Hypothalamus (tissue), 51 donors: ENCODE measurements around the gene KCNAB1.
A peak's percentile ranks its signal among the peaks of the same experiment; 100 is the strongest.

Experiments used
- DNase-seq, 51 donors: peaks; one replicate each; lab custom pipeline; 2025; lab: John Stamatoyannopoulos, UW

KCNAB1 gene

DNA sequence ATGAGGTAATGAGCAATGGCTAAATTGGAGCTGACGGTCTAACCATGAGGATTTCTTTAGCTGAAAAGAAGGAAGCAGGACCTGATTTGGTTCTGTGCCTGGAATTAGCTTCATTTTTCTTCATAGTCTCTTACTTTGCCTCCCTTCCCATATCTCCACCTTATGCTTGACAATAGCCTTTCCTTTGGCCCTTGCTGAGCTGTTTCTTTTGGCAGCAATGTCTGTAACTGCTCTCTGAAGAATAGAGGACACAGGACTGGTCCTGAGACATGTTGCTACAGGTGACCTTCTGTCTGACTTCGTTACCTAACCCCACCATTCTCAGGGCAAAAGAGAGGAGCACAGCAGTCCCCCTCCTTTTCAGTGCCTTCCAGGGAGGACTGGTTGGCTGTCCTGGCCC is 312.2 kb downstream of the KCNAB1 start:
- DNase-seq, result no peak

DNA sequence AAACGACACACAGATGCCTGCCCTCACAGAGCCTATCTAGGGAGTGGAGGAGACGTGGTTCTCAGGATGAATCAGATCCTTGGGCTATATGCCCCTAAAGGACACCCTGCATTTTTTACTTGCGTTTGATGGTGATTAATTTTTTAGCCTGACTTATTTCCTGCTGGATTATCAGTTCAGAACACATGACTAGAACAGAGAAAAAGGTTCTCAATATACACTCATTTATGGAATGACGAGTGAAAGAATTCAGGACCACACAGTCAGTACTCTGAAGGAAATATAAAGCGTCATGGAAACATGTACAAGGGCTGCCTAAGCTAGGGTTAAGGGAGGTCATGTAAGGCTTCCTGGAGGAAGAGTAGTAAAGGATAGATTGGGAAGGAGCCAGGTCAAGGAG is 312.8 kb downstream of the KCNAB1 start:
- DNase-seq, result no peak

DNA sequence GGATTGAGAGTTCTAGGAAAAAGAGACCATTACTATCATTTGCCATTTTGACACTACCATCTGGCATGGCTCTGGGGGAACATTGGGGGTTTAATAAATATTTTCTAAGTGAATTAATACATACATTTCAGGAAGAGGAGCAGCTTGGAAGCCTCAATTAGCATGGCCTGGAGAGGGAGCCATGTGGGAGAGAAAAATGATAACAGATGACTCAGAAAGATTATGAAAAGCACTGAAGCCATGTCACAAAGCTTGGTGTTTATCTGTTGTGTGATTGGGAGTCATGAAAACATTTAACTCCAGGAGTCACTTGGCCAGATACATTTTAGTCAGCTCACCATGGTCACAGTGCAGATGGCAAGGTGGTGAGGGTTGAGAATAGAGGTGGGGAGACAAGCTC is 313.5 kb downstream of the KCNAB1 start:
- no peak for DNase-seq

DNA sequence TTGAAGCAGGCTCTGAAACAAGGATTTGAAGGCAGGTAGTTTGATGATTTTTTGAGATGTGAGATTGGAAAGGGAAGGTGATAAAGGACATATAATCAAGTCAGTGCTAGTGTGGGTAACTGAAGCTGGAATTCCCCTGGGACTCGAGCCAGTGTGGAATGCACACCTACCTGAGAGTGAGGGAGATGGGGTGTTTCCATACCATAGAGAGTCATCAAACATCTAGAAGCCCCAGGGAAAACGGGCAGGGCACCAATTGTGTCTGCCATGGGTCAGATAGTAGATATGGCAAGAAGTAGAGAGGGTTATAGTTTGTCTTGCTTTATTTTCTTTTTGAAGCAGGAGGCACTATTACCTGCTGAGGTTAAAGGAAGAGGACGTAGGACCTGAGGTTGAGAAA is 314.5 kb downstream of the KCNAB1 start:
- no peak for DNase-seq

DNA sequence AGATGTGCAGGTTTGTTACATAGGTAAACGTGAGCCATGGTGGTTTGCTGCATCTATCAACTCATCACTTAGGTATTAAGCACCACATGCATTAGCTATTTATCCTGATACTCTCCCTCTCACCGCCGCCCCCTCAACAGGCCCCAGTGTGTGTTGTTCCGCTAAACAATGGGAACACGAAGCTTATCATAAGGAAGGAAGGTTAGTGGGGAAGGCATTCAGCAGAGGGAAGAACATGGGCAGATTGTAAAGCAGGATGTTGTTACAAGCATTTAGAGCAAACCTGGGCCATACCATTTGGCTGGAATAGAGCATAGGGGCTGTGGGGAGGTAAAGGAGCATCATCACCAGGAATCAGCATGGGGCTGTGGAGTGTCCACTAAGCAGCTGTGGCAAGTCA is 322.7 kb downstream of the KCNAB1 start:
- no peak for DNase-seq

DNA sequence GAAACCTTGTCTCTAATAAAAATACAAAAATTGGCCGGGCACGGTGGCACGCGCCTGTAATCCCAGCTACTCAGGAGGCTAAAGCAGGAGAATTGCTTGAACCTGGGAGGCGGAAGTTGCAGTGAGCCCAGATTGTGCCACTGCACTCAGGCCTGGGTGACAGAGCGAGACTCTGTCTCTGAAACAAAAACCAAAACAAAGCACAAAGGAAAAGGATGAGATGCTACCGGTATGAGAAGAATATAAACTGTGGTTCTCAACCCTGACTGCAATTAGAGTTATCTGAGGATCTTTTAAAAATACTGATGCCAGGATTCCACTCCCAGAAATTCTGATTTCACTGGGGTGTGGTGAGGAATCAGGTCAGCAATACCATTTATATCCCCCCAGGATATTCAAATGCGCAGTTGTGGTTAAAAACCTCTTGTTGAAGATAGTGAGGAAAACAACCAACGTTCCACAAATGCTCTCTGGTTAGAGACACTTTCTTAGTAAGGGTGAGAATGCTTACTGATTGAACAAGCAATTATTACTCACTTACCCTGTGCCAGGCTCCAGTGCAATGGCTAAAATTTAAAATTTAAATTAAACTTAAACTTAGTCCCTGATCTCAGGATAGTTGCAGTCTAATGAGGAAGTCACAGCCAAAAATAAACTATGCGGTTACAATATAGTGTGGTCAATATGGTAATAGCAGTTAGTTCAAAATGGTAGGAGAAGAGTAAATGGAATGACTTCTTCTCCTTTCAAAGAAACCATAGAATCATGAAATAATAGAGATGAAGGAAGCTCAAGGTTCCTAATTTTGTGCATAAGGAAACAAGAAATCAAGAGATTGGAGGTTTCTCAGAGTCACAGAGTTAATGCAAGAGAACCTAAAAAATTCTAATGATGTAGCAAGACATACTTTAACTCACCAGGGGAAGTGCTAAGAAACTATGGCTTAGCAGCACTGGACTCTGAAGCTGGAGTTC is 325.0 kb downstream of the KCNAB1 start:
- DNase-seq, result no peak

DNA sequence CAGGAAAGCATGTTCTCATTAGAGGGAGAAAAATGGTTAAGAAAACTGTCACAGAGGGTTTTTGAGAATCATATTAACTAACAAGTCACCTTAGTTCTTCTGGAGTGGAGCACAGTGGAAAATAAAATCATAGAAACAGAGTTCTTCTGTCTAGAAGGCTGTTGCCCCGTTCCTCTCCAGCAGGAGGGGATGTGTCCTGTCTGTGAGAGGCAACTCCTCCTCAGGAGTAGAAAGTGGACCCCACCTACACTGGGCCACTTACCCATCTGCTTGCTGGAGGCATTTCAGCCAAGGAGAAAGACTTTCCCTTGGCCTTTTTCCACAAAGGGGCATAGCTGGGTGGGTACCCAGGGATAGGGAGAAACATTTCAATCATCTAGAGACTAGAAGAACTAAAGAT is 327.9 kb downstream of the KCNAB1 start:
- DNase-seq, result no peak

DNA sequence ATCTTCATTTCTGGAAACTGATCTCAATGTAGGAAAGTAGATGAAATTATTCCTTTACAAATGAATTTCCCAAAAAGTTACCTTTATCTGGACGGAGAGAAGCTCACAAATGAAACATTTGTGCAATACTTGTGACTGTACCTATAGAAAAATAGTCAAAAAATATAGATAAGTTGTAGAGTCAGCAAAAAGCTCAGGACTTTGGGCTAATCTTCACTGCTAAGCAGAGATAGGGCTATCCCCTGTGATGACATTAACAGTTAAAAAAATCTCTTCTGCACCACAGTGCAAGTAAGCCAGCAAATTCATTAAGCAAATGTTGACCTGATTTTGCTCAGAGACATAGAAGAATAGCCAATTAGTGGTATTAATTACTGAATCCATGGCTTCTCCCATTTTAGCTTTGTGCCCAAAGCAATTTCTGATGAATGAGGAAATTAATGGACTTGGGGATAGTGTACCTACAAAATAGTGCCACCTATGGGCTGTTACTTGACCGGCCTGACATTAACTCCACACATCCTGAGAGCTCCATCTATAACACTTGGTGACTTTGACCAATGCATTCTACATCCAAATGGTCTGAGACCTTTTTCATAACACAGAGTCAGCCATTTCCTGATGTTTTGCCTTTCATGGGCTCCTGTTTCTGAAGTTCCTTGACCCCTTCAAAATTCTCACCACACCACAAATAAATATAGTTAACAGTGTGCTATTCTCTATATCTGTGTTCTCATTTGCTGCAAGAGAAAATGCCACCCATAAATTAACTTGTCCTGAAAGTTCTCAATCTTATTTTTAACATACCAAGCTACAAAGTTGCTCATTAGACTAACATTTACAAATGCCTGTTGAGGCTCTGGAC is 329.6 kb downstream of the KCNAB1 start:
- peak in 2 of 51 donors; percentile 20 to 24 for DNase-seq

DNA sequence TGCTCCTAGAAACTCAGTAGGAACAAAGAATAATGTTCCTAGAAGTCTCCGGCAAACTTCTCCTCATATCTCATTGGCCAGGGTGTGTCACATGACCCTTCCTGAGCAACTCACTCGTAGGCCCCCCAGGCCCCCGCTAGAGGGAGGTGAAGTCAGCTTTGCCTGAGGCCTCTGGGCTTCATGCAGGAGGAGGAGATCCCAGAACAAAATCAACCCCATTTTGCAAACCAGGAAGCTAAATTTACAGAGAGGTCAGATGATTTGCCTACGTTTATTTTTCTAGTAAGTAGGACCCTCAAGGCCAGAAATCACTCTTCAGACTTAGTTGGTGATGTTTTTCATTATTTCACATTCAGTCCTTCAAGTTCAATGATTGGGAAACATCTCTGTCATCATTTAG is 335.5 kb downstream of the KCNAB1 start:
- no peak for DNase-seq

DNA sequence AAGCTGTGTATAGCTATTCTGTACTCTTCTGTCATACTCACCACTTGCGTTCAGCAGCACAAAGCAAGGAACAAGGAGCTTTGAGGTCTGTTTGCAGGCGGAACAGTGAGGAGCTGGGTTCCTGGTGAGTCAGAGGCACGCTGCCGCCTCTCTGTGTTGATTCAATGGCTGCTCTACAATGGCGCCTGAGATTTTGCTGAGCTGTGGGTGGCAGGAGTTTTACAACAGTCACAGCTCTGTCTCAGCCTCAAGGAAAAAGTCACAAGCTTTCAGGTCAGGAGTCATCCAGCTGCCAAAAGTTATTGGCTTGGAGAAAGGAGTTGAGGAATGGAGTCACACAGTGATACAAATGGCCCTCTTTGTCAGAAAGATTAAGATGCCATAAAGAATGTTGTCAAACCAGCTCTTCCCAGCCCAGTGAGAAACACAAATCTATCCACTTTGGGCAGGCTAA is 336.4 kb downstream of the KCNAB1 start:
- DNase-seq, result peak in 10 of 51 donors; percentile 3 to 64 (median 44)

DNA sequence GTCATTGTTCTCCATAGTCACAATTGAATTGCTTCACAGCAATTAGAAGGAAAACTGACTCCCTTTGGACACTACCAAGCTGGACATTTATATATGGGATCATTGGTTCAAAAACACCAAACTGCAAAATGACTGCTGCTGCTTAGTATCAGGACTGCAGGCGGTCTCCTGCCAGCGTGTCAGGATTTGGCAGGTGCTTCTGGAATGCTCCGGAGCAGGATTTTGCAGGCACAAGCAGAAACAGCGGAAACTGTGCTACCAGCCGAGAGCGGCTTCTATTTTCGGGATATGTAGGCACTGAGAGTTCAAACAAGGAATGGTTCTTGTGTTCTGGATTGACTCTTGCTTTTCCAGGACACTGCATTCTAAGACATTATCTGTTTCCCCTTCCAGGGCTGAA is 339.1 kb downstream of the KCNAB1 start:
- peak in 1 of 51 donors; percentile 8 for DNase-seq

DNA sequence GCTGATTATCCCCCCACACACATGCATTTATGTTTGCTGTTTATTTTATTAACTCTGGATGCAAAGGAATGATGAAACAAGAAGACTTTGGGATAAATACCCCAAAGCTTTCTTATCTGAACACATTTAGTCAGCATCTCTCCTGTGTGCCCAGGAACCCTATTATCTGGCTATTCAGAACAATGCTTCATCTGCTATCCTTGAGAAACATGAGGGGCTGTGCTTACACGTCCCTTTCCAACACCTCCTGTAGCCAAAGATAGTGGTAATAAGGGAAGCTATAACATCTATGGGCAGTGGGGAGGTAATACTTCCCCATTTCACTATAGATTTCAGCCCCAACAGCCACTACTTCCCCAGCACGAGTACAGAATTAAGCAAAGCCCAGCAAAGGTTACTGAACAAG is 339.8 kb downstream of the KCNAB1 start:
- DNase-seq, result no peak

DNA sequence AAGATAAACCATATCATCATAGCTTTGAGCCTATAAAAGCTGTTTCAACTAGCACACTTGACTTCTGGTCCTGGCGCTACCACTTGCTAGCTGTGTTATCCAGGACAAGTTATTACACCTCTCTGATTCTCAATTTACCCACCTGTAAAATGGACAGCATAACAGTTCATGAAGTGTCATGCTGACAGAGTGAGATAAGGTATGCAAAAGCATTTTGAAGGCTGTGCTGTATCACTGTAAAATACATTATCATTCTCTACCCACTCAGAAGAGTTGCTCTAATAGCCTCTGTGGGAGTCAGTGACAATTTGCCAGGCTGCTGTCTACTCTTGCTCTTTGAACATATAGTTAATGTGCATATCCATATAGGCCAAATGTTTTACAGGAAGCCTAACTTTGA is 341.5 kb downstream of the KCNAB1 start:
- no peak for DNase-seq

DNA sequence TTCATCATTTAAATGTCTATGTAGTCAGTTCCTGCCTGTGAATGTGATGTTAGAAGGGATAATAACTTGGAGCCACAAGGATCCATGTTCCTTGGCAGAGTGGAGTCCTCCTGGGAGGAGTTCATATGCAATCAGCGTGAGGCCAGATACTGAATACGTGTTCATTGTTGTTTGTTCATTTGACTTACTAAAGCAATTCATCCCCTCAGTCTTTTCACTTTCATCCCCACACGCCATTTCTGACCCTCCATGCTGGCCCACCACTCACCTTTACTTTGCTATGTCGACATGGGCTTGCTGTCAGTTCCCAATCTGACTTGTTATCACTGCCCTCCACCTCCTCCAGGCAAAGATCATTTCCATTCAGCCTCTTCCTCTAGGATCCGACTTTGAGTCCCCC is 342.7 kb downstream of the KCNAB1 start:
- no peak for DNase-seq

DNA sequence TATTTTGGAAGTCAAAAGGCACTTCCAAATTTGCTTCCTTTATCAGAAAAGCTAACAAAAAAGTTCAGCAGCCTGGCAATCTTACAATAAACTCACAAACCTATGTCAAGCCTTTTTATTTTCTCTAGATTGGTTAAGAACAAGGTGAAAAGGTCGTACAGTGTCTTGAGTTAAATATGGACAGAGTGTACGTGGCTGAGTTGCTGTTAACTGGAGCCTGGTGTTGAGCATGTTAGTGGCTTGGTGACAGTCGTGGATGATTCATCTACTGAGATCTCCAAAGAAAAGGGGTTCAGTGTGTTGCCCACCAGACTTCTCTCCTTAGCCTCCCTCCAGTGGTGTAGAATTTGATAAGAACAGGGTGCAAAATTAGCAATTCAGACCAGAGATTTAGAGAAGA is 344.8 kb downstream of the KCNAB1 start:
- DNase-seq, result no peak

DNA sequence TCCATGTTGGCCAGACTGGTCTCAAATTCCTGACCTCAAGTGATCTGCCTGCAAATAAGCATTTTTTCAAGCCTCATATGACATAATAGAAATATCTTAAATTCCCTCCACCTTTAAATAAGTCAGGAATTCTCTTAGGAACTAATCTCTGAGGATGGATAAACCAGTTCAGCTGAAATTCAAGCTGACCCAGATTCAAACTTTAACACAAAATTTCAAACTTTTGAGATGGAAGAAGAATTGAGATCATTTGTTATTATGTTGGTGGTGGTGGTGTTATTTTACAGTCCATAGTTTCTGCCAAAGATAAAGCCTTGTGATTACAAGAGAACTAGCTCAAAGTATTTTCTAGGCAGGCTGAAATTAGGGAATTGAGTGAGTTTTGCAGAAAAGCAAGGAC is 349.1 kb downstream of the KCNAB1 start:
- no peak for DNase-seq

DNA sequence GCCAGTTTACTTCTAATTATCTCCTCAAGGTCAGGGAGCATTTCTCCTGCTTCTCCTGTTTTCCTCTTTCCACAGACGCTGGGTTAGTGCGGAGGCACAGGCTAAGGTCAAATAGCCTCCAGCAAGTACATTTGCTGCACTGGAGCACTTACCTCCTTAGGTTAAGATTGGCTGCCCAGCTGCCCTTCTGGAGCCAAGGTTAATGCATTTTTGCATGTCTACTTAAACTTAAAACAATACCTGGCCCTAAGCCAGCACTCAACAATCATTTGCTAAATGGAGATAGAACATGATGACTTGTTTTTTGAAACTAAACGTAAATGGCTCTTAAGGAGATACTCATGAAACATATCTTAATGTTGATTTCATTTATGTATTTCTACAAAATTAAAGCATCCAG is 351.1 kb downstream of the KCNAB1 start:
- DNase-seq, result no peak

DNA sequence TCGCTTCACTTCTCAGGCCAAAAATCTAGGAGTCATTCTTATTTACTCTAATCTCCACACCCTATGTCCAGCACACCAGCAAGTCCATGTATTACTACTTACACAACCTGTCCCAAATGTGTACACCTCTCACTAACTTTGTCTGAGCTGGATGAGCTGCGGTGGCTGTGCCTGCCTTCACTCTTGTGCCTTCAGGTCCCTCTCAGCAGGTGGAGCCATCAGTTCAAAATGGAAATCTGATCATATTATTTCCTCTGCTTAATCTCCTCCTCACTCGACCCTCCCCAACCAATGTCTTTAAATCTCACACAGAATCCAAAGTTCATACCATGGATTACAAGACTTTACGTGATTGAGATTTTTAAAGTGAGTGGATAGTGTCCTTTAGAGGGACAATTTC is 351.8 kb downstream of the KCNAB1 start:
- no peak for DNase-seq

DNA sequence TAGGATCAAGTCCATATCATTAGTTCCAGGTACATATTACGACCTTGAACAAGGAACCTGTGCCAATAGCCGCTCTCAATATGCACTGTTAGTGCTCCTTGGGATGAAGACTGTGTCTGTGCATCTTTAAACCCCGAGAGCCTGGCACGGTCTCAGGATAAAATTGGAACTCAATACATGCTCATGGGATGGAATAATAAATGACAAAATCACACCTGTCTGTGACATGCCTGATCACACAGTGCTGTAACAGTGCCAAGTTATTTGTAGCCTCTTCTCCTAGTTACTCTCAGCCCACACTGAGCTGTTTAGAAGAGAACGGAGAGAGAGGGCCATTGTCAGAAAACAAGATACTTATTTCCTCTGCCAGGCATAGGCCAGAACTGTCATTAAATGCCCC is 352.3 kb downstream of the KCNAB1 start:
- DNase-seq, result no peak

DNA sequence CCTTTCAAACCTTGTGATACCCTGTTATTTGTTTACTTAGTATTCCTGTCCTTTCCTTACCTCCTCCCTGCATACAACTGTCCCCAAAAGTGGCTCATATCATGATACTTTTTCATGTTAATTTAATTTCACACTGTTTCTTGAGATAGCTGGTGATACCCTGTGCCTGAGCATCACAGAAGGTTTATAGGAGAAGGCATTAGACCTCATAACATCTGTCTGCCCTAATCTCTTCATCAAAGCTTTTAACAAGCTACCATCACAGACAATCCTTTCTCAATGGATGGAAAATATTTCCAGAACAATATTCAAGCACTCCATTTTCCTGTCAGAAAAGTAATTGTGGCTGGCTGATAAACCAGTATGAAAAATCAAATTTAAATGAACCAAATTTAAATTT is 353.0 kb downstream of the KCNAB1 start:
- DNase-seq, result no peak

DNA sequence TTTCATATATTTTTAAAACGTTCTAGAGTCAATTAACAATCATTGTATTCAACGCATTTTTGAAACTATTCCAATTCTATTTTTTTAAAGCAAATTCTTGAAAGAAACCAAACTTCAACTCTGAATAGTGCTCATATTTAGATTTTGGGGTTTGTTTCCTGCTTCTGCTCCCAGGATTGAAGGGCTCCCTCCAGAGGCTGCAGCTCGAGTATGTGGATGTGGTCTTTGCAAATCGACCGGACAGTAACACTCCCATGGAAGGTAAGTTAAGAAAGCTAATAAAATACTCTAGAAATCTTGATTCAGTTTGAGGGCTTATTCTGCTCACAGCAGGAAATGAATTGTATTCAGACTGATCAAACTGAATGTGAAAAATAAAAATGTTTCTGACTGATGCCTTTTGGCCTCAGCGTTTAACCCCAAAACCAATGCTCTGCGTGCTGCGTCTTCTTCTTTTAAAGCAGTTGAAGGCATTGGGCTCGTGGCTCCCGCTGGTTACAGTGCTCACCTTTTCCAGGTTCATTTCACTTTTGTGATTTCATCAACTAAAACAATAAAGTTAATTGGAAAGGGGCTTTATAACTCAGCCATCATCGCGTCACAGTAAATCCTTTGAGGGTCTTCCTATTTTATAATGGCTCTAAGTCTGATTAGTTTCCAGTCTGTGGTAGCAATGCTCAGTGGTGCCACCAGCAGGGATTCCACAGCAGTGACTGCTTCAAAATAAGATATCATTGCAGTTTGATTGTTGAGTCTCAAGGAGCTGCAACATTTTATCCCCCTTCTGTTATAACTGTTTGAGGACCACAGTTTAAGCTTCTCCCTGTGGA is 354.4 kb downstream of the KCNAB1 start:
- DNase-seq, result peak in 6 of 51 donors; percentile 0 to 46 (median 8)
